ENCODE data around the gene EBF3. TPM values are rescaled to one million over a fixed set of nuclear protein-coding genes. Genes with fewer than 3 reads are reported as not detected.
"Not testable (repeated sequence)": the region's sequence is repeated elsewhere in the genome, so short reads cannot be mapped to it uniquely, and the experiment has no call there.

The EBF3 gene
- total and polyA plus RNA-seq, 10 donors = 0.02 to 0.20 (median 0.13) TPM; not detected in 6

- TF ChIP-seq, protein P1, sequence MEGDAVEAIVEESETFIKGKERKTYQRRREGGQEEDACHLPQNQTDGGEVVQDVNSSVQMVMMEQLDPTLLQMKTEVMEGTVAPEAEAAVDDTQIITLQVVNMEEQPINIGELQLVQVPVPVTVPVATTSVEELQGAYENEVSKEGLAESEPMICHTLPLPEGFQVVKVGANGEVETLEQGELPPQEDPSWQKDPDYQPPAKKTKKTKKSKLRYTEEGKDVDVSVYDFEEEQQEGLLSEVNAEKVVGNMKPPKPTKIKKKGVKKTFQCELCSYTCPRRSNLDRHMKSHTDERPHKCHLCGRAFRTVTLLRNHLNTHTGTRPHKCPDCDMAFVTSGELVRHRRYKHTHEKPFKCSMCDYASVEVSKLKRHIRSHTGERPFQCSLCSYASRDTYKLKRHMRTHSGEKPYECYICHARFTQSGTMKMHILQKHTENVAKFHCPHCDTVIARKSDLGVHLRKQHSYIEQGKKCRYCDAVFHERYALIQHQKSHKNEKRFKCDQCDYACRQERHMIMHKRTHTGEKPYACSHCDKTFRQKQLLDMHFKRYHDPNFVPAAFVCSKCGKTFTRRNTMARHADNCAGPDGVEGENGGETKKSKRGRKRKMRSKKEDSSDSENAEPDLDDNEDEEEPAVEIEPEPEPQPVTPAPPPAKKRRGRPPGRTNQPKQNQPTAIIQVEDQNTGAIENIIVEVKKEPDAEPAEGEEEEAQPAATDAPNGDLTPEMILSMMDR (IDR thresholded peaks at IDR 0.05 in 8 of 11, conservative IDR thresholded peaks at IDR 0.05 in 3 of 11) = no peak
- no peak for TF ChIP-seq POLR2AphosphoS5 (IDR thresholded peaks at IDR 0.05)
- TF ChIP-seq POLR2A (IDR thresholded peaks at IDR 0.05) = no peak
- WGBS, 5 donors = 83 to 93% (median 91%) methylated on average over 15 to 16 of the region's 16 CpGs
- DNase-seq = peak; percentile 30
These were observed 39.5 kb downstream of the EBF3 start for GRCh38 chr10:129924375-129925085.

GRCh38 chr10:129922598-129923123, 41.4 kb downstream of the EBF3 start:
- intact Hi-C loops (cut with DNase I; ENCODE audit: low total_unique reads) = no loop called here
- WGBS, 5 donors = 82 to 92% (median 89%) methylated on average over 9 to 18 of the region's 18 CpGs
- no peaks in the 10 kb centered on the region for H3K4me1 ChIP-seq
- no peak for TF ChIP-seq POLR2A (IDR thresholded peaks at IDR 0.05)
- no peaks in the 10 kb centered on the region for H3K36me3 ChIP-seq
- peak; percentile 64 for DNase-seq
- H3K27ac ChIP-seq = no peak overlapping the region
- peaks cover 0 to 3% (median 0%) of the 10 kb centered on the region in 7 donors for H3K27me3 ChIP-seq (replicated peaks in 1 of 7)
- H3K9me3 ChIP-seq = no peaks in the 10 kb centered on the region
- no peak overlapping the region for H3K4me3 ChIP-seq

More at GRCh38 chr10:129924375-129925085, 39.5 kb downstream of the EBF3 start:
- Histone ChIP-seq H3K9me3 (no peaks in the 10 kb centered on the region), H3K36me3 (no peaks in the 10 kb centered on the region), H3K27me3 (replicated peaks in 1 of 7) (peaks cover 0 to 3% (median 0%) of the 10 kb centered on the region in 7 donors), H3K4me1 (no peaks in the 10 kb centered on the region), H3K4me3 (no peak overlapping the region), H3K27ac (no peak overlapping the region)
- intact Hi-C loops (cut with DNase I; ENCODE audit: low total_unique reads) = no loop called here

DNA sequence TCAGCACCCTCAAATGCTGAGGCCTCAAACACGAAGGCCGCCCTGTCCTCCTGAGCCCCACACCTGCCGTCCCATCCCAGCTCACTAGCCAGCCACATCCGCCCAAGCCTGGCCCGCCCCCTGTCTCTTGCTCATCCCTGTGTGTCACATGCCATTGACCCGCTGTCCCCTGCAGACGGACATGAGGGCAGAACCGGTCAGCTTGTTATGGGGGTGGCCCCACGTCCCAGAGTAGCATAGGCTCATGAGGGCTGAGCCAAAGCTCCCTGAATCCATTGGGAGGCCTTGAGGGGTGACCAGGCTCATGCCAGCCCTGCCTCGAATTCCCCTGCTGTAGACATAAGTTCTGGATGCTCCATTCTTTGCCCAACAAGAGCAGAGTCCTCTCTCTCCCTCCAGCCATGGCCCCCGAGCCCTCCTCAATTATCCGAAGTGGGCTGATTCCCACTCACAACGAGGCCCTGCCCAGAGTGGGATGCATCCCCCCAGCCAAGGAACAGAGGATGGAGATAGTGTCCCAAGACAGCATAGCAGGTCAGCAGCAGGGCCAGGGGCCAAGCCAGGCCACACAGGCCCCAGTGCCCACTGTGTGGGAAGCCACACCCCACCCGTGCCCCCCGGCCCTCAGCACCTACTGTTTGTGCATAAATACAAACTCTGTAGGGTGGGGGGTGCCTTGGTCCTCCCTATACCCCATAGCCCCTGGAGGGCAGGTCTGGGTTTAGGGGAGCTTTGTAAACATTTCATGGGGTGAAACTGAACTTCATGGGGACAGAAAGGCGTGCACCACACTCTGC, 42.1 kb downstream of the EBF3 start:
- peak; percentile 66 for DNase-seq
- Histone ChIP-seq H3K9me3 (no peaks in the 10 kb centered on the region), H3K36me3 (no peaks in the 10 kb centered on the region), H3K27me3 (replicated peaks in 1 of 7) (peaks cover 0 to 3% (median 0%) of the 10 kb centered on the region in 7 donors), H3K27ac (no peak overlapping the region), H3K4me1 (no peaks in the 10 kb centered on the region), H3K4me3 (no peak overlapping the region)
- WGBS, 5 donors = 84 to 90% (median 87%) methylated on average over 7 to 16 of the region's 16 CpGs
- TF ChIP-seq POLR2A (IDR thresholded peaks at IDR 0.05) (no peak), POLR2AphosphoS5 (IDR thresholded peaks at IDR 0.05) (no peak)
- TF ChIP-seq, protein P1 (IDR thresholded peaks at IDR 0.05 in 8 of 11, conservative IDR thresholded peaks at IDR 0.05 in 3 of 11) = no peak
- intact Hi-C loops (cut with DNase I; ENCODE audit: low total_unique reads) = no loop called here

DNA sequence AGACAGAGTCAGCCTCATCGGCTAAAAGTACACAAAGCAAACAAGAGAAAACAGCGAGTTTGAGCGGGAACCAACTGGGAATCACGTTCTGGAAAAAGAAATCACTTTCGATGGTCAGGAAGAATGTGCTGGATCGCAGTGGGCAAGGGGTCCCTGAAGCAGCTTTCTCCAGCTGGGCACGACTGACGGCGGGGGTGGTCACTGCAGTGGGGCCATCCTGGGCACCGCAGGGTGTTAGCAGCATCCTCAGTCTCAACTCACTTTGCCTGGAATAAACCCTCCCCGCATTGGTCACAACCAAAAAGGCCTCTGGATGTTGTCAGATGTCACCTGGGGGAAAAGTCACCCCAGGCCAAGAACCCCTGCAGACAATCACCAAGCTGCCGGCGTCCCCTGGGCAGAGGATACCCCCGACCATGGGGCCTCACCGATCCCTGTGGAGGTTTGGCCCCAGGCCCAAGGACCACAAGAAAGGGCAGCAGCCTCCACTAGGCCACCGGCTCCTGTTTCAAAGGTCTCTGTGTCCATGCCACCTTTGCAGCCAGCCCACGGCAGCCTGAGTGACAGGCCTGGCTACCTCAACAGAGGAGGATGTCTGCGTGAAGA, 42.9 kb downstream of the EBF3 start:
- Histone ChIP-seq H3K4me1 (no peaks in the 10 kb centered on the region), H3K36me3 (no peaks in the 10 kb centered on the region), H3K9me3 (no peaks in the 10 kb centered on the region), H3K27me3 (replicated peaks in 1 of 7) (no peaks in the 10 kb centered on the region), H3K27ac (no peak overlapping the region), H3K4me3 (no peak overlapping the region)
- TF ChIP-seq POLR2AphosphoS5 (IDR thresholded peaks at IDR 0.05) (no peak), POLR2A (IDR thresholded peaks at IDR 0.05) (no peak)
- TF ChIP-seq, protein P1 (IDR thresholded peaks at IDR 0.05 in 8 of 11, conservative IDR thresholded peaks at IDR 0.05 in 3 of 11) = no peak
- DNase-seq = peak; percentile 70
- 85 to 93% (median 91%) methylated on average over 10 to 18 of the region's 18 CpGs for WGBS, 5 donors
- intact Hi-C loops (cut with DNase I; ENCODE audit: low total_unique reads) = no loop called here

DNA sequence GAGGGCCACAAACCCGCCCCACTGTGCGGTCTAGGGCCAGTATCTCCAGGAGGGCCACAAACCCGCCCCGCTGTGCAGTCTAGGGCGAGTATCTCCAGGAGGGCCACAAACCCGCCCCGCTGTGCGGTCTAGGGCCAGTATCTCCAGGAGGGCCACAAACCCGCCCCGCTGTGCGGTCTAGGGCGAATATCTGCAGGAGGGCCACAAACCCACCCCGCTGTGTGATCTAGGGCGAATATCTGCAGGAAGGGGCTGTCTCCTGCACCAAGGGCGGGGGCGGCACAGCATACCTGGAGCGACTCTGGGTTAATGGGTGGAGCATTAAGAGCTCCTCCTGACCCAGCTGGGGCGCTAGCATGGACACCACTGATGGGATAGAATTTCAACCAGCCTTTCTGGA, 43.9 kb downstream of the EBF3 start:
- intact Hi-C loops (cut with DNase I; ENCODE audit: low total_unique reads); H3K27ac ChIP-seq; H3K9me3 ChIP-seq; H3K4me1 ChIP-seq; H3K4me3 ChIP-seq; H3K36me3 ChIP-seq; H3K27me3 ChIP-seq (replicated peaks in 1 of 7): not testable (repeated sequence)
- peak; percentile 32 for DNase-seq
- 93 to 98% (median 95%) methylated on average over 8 to 16 of the region's 18 CpGs for WGBS, 5 donors
